H9 (cell line): ENCODE data around the gene KIF16B. TPM values are rescaled to one million over a fixed set of nuclear protein-coding genes. Genes with fewer than 3 reads are reported as not detected.

Source experiments
- DNase-seq: peaks from one replicate; pipeline ENCODE4 v3.0.0-alpha.2; 2017
- H2AFZ ChIP-seq: one replicate; pipeline ENCODE4 v1.6.1; 2013; ENCODE audit warnings: mild to moderate bottlenecking, low read length, control low read depth, moderate library complexity
- H2AK5ac ChIP-seq: 2 replicates; pipeline ENCODE4 v1.6.1; 2013; ENCODE audit warnings: low read length, control low read depth, mixed read lengths; ENCODE audit not compliant: insufficient read length
- H2BK120ac ChIP-seq: one replicate; pipeline ENCODE4 v1.6.1; 2013; ENCODE audit warnings: low read depth, mild to moderate bottlenecking, low read length, control low read depth, inconsistent platforms; ENCODE audit not compliant: poor library complexity, severe bottlenecking
- H2BK12ac ChIP-seq: 2 replicates; pipeline ENCODE4 v1.6.1; 2013; ENCODE audit warnings: low read length, control low read depth, mixed read lengths, low read depth; ENCODE audit not compliant: insufficient read length
- H2BK15ac ChIP-seq: 2 replicates; pipeline ENCODE4 v1.6.1; 2013; ENCODE audit warnings: low read depth, low read length, control low read depth
- H2BK20ac ChIP-seq: one replicate; pipeline ENCODE4 v1.6.1; 2013; ENCODE audit warnings: low read depth, mild to moderate bottlenecking, low read length, control low read depth, inconsistent platforms; ENCODE audit not compliant: poor library complexity, severe bottlenecking
- H2BK5ac ChIP-seq: 2 replicates; pipeline ENCODE4 v1.6.1; 2013; ENCODE audit warnings: low read length, control low read depth, mixed read lengths; ENCODE audit not compliant: insufficient read length
- H3K14ac ChIP-seq: 2 replicates; pipeline ENCODE4 v1.6.1; 2013; ENCODE audit warnings: low read length, control low read depth; ENCODE audit not compliant: insufficient read depth
- H3K18ac ChIP-seq: 2 replicates; pipeline ENCODE4 v1.6.1; 2013; ENCODE audit warnings: low read depth, mild to moderate bottlenecking, mixed read lengths, low read length, control low read depth; ENCODE audit not compliant: insufficient read length
- H3K23ac ChIP-seq: 2 replicates; pipeline ENCODE4 v1.6.1; 2013; ENCODE audit warnings: low read length, control low read depth, mixed read lengths, low read depth; ENCODE audit not compliant: insufficient read length
- H3K23me2 ChIP-seq: 2 replicates; pipeline ENCODE4 v1.6.1; 2013; ENCODE audit warnings: low read depth, mild to moderate bottlenecking, mixed read lengths, low read length, control low read depth; ENCODE audit not compliant: insufficient read length, poor library complexity, severe bottlenecking
- H3K27ac ChIP-seq: 2 replicates; pipeline ENCODE4 v1.5.1; 2013; ENCODE audit warnings: low read length, control low read depth, mixed read lengths, low read depth; ENCODE audit not compliant: insufficient read length
- H3K27me3 ChIP-seq: 2 replicates; pipeline ENCODE4 v1.6.1; 2013; ENCODE audit warnings: low read length, control low read depth, inconsistent platforms; ENCODE audit not compliant: insufficient read depth
- H3K4ac ChIP-seq: 2 replicates; pipeline ENCODE4 v1.6.1; 2013; ENCODE audit warnings: low read depth, mild to moderate bottlenecking, control low read depth, inconsistent platforms, low read length, moderate library complexity
- H3K4me1 ChIP-seq: 2 replicates; pipeline ENCODE4 v1.6.1; 2013; ENCODE audit warnings: low read length, control low read depth, inconsistent platforms; ENCODE audit not compliant: insufficient read depth
- H3K4me2 ChIP-seq: 2 replicates; pipeline ENCODE4 v1.6.1; 2013; ENCODE audit warnings: low read length, control low read depth, mixed read lengths; ENCODE audit not compliant: insufficient read length, insufficient read depth
- H3K56ac ChIP-seq: 2 replicates; pipeline ENCODE4 v1.6.1; 2013; ENCODE audit warnings: low read depth, mild to moderate bottlenecking, mixed read lengths, low read length, control low read depth; ENCODE audit not compliant: insufficient read length
- H3K79me1 ChIP-seq: 2 replicates; pipeline ENCODE4 v1.6.1; 2013; ENCODE audit warnings: low read depth, mild to moderate bottlenecking, moderate library complexity, low read length, control low read depth, inconsistent platforms; ENCODE audit not compliant: insufficient read depth, poor library complexity, severe bottlenecking
- H3K79me2 ChIP-seq: 2 replicates; pipeline ENCODE4 v1.6.1; 2013; ENCODE audit warnings: low read length, control low read depth, inconsistent platforms; ENCODE audit not compliant: insufficient read depth
- H3K9ac ChIP-seq: 2 replicates; pipeline ENCODE4 v1.6.1; 2013; ENCODE audit warnings: low read length, control low read depth, mixed read lengths; ENCODE audit not compliant: insufficient read length; ENCODE audit errors: extremely low read depth
- H3K9me3 ChIP-seq: one replicate; pipeline ENCODE4 v1.6.1; 2013; ENCODE audit warnings: low read depth, low read length, inconsistent platforms; ENCODE audit not compliant: control insufficient read depth
- H3T11ph ChIP-seq: one replicate; pipeline ENCODE4 v1.6.1; 2013; ENCODE audit warnings: mild to moderate bottlenecking, low read length, control low read depth, inconsistent platforms
- H4K20me1 ChIP-seq: one replicate; pipeline ENCODE4 v1.6.1; 2013; ENCODE audit not compliant: control insufficient read depth, insufficient read length, insufficient read depth
- H4K5ac ChIP-seq: 2 replicates; pipeline ENCODE4 v1.6.1; 2013; ENCODE audit warnings: low read depth, mild to moderate bottlenecking, mixed read lengths, low read length, control low read depth; ENCODE audit not compliant: insufficient read length
- H4K8ac ChIP-seq: replicated peaks from 2 replicates; pipeline ENCODE4 v1.6.1; 2013; ENCODE audit warnings: low read length, control low read depth, mixed read lengths, low read depth; ENCODE audit not compliant: insufficient read length
- H4K91ac ChIP-seq: 2 replicates; pipeline ENCODE4 v1.6.1; 2013; ENCODE audit warnings: low read depth, mild to moderate bottlenecking, moderate library complexity, mixed read lengths, low read length, control low read depth; ENCODE audit not compliant: insufficient read length
- H3K27ac Mint-ChIP-seq, 3 experiments: 2 replicates in 2 of 3; 3 replicates in 1 of 3; pipeline ENCODE4 v1.8.0; 2020 to 2021; ENCODE audit warnings: mixed read lengths in 3 of 3, mild to moderate bottlenecking in 1 of 3, moderate library complexity in 1 of 3
- H3K27me3 Mint-ChIP-seq: 2 replicates; pipeline ENCODE4 v1.8.0; 2021; ENCODE audit warnings: low read depth, mild to moderate bottlenecking, moderate library complexity, mixed read lengths
- H3K36me3 Mint-ChIP-seq, 3 experiments: 2 replicates in 2 of 3; 3 replicates in 1 of 3; pipeline ENCODE4 v1.8.0; 2020 to 2021; ENCODE audit warnings: low read depth in 3 of 3, mixed read lengths in 3 of 3; ENCODE audit not compliant: insufficient read depth in 1 of 3
- H3K4me1 Mint-ChIP-seq, 2 experiments: 2 replicates each; pipeline ENCODE4 v1.8.0; 2020; ENCODE audit warnings: mixed read lengths in 2 of 2
- H3K4me3 Mint-ChIP-seq, 2 experiments: 2 replicates in 1 of 2; 3 replicates in 1 of 2; pipeline ENCODE4 v1.8.0; 2020 to 2021; ENCODE audit warnings: mild to moderate bottlenecking in 2 of 2, mixed read lengths in 2 of 2, moderate library complexity in 1 of 2
- H3K9me3 Mint-ChIP-seq, 2 experiments: 2 replicates in 1 of 2; 3 replicates in 1 of 2; pipeline ENCODE4 v1.8.0; 2020; ENCODE audit warnings: mild to moderate bottlenecking in 2 of 2, mixed read lengths in 2 of 2, moderate library complexity in 1 of 2
- WGBS: extraction: QIAGEN DNeasy Blood & Tissue Kit; methylation state at CpG from one replicate; pipeline ENCODE4 v1.1.7; 2013; ENCODE audit warnings: missing lambda C conversion rate, low lambda C conversion rate, mixed read lengths; ENCODE audit not compliant: insufficient read length; ENCODE audit errors: extremely low coverage; 5-methylcytosine and 5-hydroxymethylcytosine counted together
- total RNA-seq: library from RNA; stranded (reverse); gene quantifications from 2 replicates; pipeline ENCODE4 v1.2.1, GENCODE V29; 2021
- TF ChIP-seq, protein P1 (sequence below): fragments of 200-600 bp; sonication (generic); conservative IDR thresholded peaks from 3 replicates; pipeline ENCODE4 v1.8.0; 2021; ENCODE audit warnings: antibody characterized with exemption, mild to moderate bottlenecking

KIF16B gene
- total RNA-seq, 1 experiment from 2014 or later: 7.4 TPM

DNA sequence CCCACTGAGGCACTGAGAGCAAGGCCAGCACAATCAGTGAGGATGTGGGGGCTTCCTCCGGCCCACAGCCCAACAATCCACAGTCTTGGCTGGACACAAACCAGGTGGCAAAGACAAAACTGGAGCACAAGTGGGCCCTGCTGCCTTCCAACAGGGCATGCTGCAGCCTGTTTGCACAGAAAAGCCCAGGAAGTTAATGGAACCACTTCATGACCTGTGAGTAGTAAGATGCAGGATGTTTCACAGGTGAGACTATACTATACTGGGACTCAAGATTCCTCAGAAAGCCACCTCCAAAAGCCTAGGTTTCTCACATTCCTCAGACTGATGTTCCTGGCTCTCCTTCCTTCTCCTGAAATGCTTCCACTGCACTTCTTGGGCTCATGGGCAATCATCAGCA, 235.5 kb downstream of the KIF16B start:
- H3K9me3 Mint-ChIP-seq: peaks cover 0 to 7% of the 10 kb centered on the region in 2 experiments; a peak in 3 of 5 replicates
- H3K56ac ChIP-seq: no peak overlapping the region

More for the DNA sequence above, 235.5 kb downstream of the KIF16B start:
- Histone ChIP-seq H3K79me2 (no peaks in the 10 kb centered on the region), H2AK5ac (no peak overlapping the region), H3T11ph (no peak overlapping the region), H2BK20ac (no peak overlapping the region), H2BK5ac (no peak overlapping the region), H3K18ac (no peak overlapping the region), H2BK120ac (no peak overlapping the region), H4K8ac (no peak overlapping the region), H3K27ac (no peak overlapping the region), H3K4me1 (no peaks in the 10 kb centered on the region), H3K9me3 (no peaks in the 10 kb centered on the region), H3K79me1 (no peaks in the 10 kb centered on the region), H3K4ac (no peak overlapping the region), H2BK12ac (no peak overlapping the region), H3K9ac (no peak overlapping the region), H3K27me3 (no peaks in the 10 kb centered on the region), H2BK15ac (no peak overlapping the region), H4K20me1 (no peaks in the 10 kb centered on the region), H2AFZ (no peak overlapping the region), H3K4me2 (no peak overlapping the region), H4K5ac (no peak overlapping the region), H3K23me2 (no peaks in the 10 kb centered on the region), H3K14ac (no peak overlapping the region), H4K91ac (no peak overlapping the region), H3K23ac (no peak overlapping the region)
- Mint-ChIP-seq H3K4me1 (no peaks in the 10 kb centered on the region), H3K4me3 (no peak overlapping the region), H3K27ac (no peak overlapping the region), H3K27me3 (no peaks in the 10 kb centered on the region), H3K36me3 (peaks cover 4 to 12% (median 4%) of the 10 kb centered on the region in 3 experiments; a peak in 6 of 7 replicates)
- DNase-seq: no peak
- TF ChIP-seq, protein P1, sequence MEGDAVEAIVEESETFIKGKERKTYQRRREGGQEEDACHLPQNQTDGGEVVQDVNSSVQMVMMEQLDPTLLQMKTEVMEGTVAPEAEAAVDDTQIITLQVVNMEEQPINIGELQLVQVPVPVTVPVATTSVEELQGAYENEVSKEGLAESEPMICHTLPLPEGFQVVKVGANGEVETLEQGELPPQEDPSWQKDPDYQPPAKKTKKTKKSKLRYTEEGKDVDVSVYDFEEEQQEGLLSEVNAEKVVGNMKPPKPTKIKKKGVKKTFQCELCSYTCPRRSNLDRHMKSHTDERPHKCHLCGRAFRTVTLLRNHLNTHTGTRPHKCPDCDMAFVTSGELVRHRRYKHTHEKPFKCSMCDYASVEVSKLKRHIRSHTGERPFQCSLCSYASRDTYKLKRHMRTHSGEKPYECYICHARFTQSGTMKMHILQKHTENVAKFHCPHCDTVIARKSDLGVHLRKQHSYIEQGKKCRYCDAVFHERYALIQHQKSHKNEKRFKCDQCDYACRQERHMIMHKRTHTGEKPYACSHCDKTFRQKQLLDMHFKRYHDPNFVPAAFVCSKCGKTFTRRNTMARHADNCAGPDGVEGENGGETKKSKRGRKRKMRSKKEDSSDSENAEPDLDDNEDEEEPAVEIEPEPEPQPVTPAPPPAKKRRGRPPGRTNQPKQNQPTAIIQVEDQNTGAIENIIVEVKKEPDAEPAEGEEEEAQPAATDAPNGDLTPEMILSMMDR: no peak
- no CpG with 5 or more reads among the region's 1 CpG for WGBS
